ENCODE results near the gene PTPRA.
"Not testable (repeated sequence)": the region's sequence is repeated elsewhere in the genome, so short reads cannot be mapped to it uniquely, and the experiment has no call there.

- not testable (repeated sequence) for TF ChIP-seq CTCF (IDR thresholded peaks at IDR 0.05; ENCODE audit: extremely low read depth in 1 of 2, insufficient read depth in 1 of 2, low read depth in 1 of 2, low read length in 2 of 2); POLR2AphosphoS5 (IDR thresholded peaks at IDR 0.05; ENCODE audit: insufficient read depth, low read depth, low read length); EZH2 (IDR thresholded peaks at IDR 0.05; ENCODE audit: borderline replicate concordance, low read depth, low read length, severe bottlenecking)
Measured at GRCh38 chr20:3064119-3064518, 190.8 kb downstream of the PTPRA start.

Data from endothelial cell of umbilical vein (primary cell).